AG09309 (cell line): ENCODE measurements around the gene DYNLRB1.

Experiments used
- DNase-seq: peaks from one replicate; pipeline ENCODE4 v3.0.0-alpha.2; 2010; ENCODE audit warnings: low read depth
- H3K4me3 ChIP-seq: 2 replicates; pipeline ENCODE4 v1.5.1; 2011; ENCODE audit warnings: mild to moderate bottlenecking, low read depth, low read length, moderate library complexity; ENCODE audit not compliant: control insufficient read depth
- TF ChIP-seq, protein P1 (sequence below): IDR thresholded peaks from 2 replicates; pipeline ENCODE4 v1.5.1; 2011; ENCODE audit warnings: mild to moderate bottlenecking, low read depth, low read length, inconsistent platforms; ENCODE audit not compliant: insufficient read depth, control insufficient read depth; ENCODE audit errors: missing control alignments

Gene DYNLRB1

DNA sequence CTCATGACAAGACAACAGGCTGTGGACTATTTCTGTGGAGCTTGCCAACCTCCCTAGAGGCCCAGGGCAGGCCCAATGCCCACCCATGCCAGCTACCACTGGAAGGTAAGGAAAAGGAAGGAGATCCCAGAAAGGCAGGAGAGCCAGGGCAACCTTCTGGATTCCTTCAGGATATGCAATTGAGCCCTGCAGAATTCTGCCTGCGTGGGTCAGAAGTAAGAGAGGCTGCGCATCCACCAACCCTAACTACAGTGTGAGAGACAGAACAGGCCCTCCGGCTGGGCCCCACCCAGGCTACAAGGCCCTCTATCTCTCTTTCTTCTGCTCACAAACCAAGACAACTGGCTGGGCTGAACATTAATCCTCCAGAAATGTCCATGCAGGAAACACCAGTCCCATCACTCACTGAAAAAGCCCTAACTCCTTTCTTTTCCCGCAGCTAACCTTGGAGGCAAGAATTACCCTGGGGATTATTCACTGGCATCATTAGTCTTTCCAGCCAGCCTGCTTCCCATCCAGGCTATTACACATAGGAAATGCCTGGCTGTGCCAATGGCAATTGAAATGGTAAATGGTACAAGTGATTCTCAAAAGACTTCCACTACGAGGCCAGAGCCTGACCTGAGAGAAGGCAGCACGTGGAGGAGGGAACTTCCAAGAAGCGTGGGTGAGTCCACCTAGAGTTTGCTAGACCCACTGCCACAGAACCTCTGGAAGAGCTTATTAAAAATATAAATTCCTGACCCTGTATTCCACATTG lies 57.5 kb downstream of the DYNLRB1 start:
- no peak for DNase-seq
- TF ChIP-seq, protein P1, sequence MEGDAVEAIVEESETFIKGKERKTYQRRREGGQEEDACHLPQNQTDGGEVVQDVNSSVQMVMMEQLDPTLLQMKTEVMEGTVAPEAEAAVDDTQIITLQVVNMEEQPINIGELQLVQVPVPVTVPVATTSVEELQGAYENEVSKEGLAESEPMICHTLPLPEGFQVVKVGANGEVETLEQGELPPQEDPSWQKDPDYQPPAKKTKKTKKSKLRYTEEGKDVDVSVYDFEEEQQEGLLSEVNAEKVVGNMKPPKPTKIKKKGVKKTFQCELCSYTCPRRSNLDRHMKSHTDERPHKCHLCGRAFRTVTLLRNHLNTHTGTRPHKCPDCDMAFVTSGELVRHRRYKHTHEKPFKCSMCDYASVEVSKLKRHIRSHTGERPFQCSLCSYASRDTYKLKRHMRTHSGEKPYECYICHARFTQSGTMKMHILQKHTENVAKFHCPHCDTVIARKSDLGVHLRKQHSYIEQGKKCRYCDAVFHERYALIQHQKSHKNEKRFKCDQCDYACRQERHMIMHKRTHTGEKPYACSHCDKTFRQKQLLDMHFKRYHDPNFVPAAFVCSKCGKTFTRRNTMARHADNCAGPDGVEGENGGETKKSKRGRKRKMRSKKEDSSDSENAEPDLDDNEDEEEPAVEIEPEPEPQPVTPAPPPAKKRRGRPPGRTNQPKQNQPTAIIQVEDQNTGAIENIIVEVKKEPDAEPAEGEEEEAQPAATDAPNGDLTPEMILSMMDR: no peak

DNA sequence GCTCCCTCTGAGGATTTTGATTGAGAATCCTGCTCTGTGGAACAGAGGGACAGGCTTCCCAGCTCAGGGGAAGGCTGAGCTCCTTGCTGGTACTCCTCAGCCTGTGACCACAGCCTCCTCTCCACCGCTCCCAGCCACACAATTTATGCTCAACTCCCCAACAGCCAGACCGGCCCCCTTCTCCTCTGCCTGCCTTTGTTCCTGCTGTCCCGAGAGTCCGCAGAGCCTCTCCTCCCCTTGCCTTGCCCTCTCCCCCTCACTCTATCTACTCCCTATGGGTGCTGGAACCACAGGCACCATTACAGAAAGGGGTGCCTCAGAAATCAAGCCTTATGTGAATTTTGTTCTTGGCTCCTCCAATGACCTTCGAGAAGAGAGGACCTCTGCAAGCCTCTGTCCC lies 58.2 kb downstream of the DYNLRB1 start:
- TF ChIP-seq, protein P1: no peak
- no peak overlapping the region for H3K4me3 ChIP-seq
- DNase-seq: no peak

More for the DNA sequence above, 57.5 kb downstream of the DYNLRB1 start:
- no peak overlapping the region for H3K4me3 ChIP-seq

DNA sequence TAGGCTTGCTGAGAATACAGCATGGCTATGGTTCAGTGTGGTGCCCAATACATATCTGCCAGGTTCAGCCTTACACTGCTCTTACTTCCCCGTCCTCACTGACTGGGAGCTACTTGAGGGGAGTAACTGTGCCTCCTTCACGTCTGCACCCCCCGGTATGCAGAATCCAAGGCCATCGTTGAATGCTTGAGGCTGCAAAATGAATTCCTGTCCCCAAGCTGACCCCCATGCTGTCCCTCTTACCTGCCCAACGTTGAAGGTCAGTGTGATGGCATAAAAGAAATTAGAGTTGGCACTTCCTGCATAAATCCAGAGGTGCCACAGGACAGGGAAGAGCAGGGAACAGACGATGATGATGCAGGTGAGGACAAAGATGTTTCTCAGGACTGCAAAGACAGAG lies 58.6 kb downstream of the DYNLRB1 start:
- DNase-seq: no peak
- TF ChIP-seq, protein P1: no peak
- H3K4me3 ChIP-seq: no peak overlapping the region

DNA sequence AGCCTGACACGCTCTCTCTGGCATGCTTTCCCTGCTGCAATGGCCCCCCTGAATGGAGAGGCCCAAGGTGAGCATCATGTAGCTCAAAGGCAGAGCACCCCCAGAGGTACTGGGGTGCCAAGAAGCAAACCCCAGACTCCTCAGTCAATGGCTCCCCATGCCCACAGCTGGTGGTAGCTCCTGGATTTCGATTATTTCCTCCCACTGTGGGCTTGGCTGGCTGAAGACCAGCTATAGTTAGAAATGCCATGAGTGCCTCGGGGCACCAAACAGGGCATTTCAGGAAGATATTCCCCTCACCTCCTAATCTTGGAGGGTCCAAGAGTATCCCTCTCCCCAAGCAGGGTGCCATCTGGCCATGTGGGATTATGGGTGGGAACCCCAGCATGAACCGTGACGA lies 59.0 kb downstream of the DYNLRB1 start:
- H3K4me3 ChIP-seq: no peak overlapping the region
- TF ChIP-seq, protein P1: no peak
- no peak for DNase-seq

DNA sequence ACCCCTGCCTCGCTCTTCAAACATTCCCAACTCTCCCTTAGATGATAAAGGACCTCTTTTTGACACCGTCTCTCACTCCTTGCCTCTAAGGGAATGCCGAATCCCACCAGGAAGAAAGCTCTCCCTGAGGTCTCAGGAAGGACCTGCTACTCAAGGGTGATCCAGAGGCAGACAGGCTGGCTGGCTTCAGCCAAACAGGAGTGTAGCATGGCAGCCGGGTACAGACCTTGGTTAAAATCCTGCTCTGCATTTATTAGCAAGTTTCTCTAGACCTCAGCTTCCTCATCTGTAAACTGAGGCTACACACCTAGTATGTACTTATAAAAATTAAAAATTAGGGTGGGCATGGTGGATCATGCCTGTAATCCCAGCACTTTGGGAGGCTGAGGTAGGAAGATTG lies 59.5 kb downstream of the DYNLRB1 start:
- DNase-seq: no peak
- H3K4me3 ChIP-seq: no peak overlapping the region
- TF ChIP-seq, protein P1: no peak

DNA sequence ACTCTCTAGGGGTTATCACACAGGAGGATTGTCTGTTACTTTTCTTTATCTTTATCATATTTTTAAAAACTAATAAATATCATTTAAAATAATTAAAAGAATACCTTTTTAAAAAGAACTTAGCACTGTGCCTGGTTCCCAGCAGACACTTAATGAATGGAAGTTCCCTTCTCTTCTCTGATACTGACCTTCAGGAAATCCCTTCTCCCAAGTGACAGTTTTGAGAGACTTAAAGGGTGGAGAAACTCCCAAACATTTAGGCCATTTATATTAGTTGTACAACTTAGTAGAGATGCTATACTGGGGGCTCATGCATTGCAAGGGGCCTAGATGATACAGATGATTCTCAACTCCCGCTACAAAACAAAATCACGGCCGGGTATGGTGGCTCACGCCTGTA lies 60.8 kb downstream of the DYNLRB1 start:
- TF ChIP-seq, protein P1: no peak
- H3K4me3 ChIP-seq: no peak overlapping the region
- no peak for DNase-seq
